DOHH2 (cell line): ENCODE data around the gene STPG4.

Experiments used
- EZH2phosphoT487 ChIP-seq: fragments of 200-600 bp; sonication (generic); IDR thresholded peaks from 2 replicates; pipeline ENCODE4 v1.6.1; 2017; ENCODE audit warnings: borderline replicate concordance, mild to moderate bottlenecking, antibody characterized with exemption, low read length, moderate library complexity, mixed read lengths
- TF ChIP-seq, protein P1 (sequence below): fragments of 200-600 bp; sonication (generic); IDR thresholded peaks from one replicate; pipeline ENCODE4 v1.5.1; 2014; ENCODE audit warnings: antibody characterized with exemption, mild to moderate bottlenecking, low read depth, low read length; ENCODE audit not compliant: poor library complexity, severe bottlenecking

DNA sequence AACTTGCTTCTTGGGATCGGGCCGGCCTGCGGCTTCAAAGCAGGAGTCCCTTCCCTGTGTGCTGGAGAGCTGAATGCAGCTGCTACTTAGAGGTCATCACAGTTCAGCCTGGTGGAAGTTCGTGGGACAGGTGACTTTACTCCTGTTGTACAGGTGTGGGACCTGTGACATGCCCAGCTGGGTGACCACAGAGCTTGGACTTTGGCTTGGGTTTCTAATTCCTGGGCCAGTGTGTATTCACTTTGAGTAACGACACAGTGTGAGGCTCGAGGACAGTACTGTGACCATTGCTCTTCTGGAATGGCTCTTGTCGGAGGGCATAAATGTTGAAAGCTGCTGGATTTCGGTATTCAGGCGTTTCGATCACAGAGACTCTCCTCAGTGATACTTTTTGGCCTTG is 114.5 kb downstream of the STPG4 start:
- TF ChIP-seq, protein P1, sequence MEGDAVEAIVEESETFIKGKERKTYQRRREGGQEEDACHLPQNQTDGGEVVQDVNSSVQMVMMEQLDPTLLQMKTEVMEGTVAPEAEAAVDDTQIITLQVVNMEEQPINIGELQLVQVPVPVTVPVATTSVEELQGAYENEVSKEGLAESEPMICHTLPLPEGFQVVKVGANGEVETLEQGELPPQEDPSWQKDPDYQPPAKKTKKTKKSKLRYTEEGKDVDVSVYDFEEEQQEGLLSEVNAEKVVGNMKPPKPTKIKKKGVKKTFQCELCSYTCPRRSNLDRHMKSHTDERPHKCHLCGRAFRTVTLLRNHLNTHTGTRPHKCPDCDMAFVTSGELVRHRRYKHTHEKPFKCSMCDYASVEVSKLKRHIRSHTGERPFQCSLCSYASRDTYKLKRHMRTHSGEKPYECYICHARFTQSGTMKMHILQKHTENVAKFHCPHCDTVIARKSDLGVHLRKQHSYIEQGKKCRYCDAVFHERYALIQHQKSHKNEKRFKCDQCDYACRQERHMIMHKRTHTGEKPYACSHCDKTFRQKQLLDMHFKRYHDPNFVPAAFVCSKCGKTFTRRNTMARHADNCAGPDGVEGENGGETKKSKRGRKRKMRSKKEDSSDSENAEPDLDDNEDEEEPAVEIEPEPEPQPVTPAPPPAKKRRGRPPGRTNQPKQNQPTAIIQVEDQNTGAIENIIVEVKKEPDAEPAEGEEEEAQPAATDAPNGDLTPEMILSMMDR = no peak
- TF ChIP-seq EZH2phosphoT487 = no peak
